HepG2 (cell line): ENCODE measurements around the gene ZFYVE26. TPM values are rescaled to one million over a fixed set of nuclear protein-coding genes. Genes with fewer than 3 reads are reported as not detected.

Experiments used
- ASH2L ChIP-seq: fragments of 300-600, 200-600 bp; sonication (generic); IDR thresholded peaks from 2 replicates; pipeline ENCODE4 v1.7.0; 2017; ENCODE audit warnings: low read depth, mild to moderate bottlenecking, moderate library complexity, mixed read lengths, low read length; ENCODE audit not compliant: insufficient read length
- CAMTA2 ChIP-seq: sonication (generic); formaldehyde crosslinking; IDR thresholded peaks from 2 replicates; pipeline ENCODE4 v1.4.0; 2020; ENCODE audit warnings: mild to moderate bottlenecking, missing genetic modification reagents, borderline replicate concordance
- CHD4 ChIP-seq: fragments of 200-600 bp; sonication (generic); IDR thresholded peaks from 2 replicates; pipeline ENCODE4 v1.7.0; 2017; ENCODE audit warnings: mild to moderate bottlenecking, low read length, borderline replicate concordance
- DRAP1 ChIP-seq: IDR thresholded peaks from 2 replicates; pipeline ENCODE4 v1.6.1; 2016; ENCODE audit warnings: missing genetic modification reagents, missing compliant biosample characterization
- HBP1 ChIP-seq: IDR thresholded peaks from 2 replicates; pipeline ENCODE4 v1.6.1; 2016; ENCODE audit warnings: low read depth, control low read depth
- LBX2 ChIP-seq: sonication (generic); formaldehyde crosslinking; IDR thresholded peaks from 2 replicates; pipeline ENCODE4 v1.5.0; 2020; ENCODE audit warnings: missing genetic modification reagents, mild to moderate bottlenecking, borderline replicate concordance
- MLXIP ChIP-seq: sonication (generic); formaldehyde crosslinking; IDR thresholded peaks from 2 replicates; pipeline ENCODE4 v1.9.0; 2021; ENCODE audit warnings: missing genetic modification reagents, borderline replicate concordance
- NFIC ChIP-seq: IDR thresholded peaks from 2 replicates; pipeline ENCODE4 v1.6.1; 2012; ENCODE audit warnings: mild to moderate bottlenecking, low read length, inconsistent platforms
- NFKBIZ ChIP-seq: IDR thresholded peaks from 2 replicates; pipeline ENCODE4 v1.6.1; 2018; ENCODE audit warnings: missing genetic modification reagents, missing compliant biosample characterization
- PAX8 ChIP-seq: sonication (generic); formaldehyde crosslinking; IDR thresholded peaks from 2 replicates; pipeline ENCODE4 v1.8.0; 2022; ENCODE audit warnings: mild to moderate bottlenecking, missing genetic modification reagents, borderline replicate concordance
- RBAK ChIP-seq: sonication (generic); formaldehyde crosslinking; IDR thresholded peaks from 2 replicates; pipeline ENCODE4 v1.5.1; 2020; ENCODE audit warnings: mild to moderate bottlenecking, missing genetic modification reagents
- WIZ ChIP-seq: sonication (generic); formaldehyde crosslinking; IDR thresholded peaks from 2 replicates; pipeline ENCODE4 v1.5.1; 2020; ENCODE audit warnings: mild to moderate bottlenecking, missing genetic modification reagents
- ZBTB3 ChIP-seq: sonication (generic); formaldehyde crosslinking; IDR thresholded peaks from 2 replicates; pipeline ENCODE4 v1.4.0; 2020; ENCODE audit warnings: low read depth, mild to moderate bottlenecking, moderate library complexity, missing genetic modification reagents, borderline replicate concordance
- ZKSCAN5 ChIP-seq: sonication (generic); formaldehyde crosslinking; IDR thresholded peaks from 2 replicates; pipeline ENCODE4 v1.5.1; 2020; ENCODE audit warnings: mild to moderate bottlenecking, missing genetic modification reagents
- ZNF253 ChIP-seq: sonication (generic); formaldehyde crosslinking; IDR thresholded peaks from 2 replicates; pipeline ENCODE4 v1.8.0; 2022; ENCODE audit warnings: mild to moderate bottlenecking, missing genetic modification reagents, borderline replicate concordance
- ZNF280D ChIP-seq: sonication (generic); formaldehyde crosslinking; IDR thresholded peaks from 2 replicates; pipeline ENCODE4 v1.5.1; 2020; ENCODE audit warnings: mild to moderate bottlenecking, missing genetic modification reagents
- ZNF3 ChIP-seq: IDR thresholded peaks from 2 replicates; pipeline ENCODE4 v1.7.0; 2017; ENCODE audit warnings: inconsistent platforms
- ZNF326 ChIP-seq: sonication (generic); formaldehyde crosslinking; IDR thresholded peaks from 2 replicates; pipeline ENCODE4 v1.4.0; 2020; ENCODE audit warnings: missing genetic modification reagents, borderline replicate concordance
- ZNF563 ChIP-seq: sonication (generic); formaldehyde crosslinking; IDR thresholded peaks from 2 replicates; pipeline ENCODE4 v1.8.0; 2022; ENCODE audit warnings: mild to moderate bottlenecking, moderate library complexity, missing genetic modification reagents
- ZNF724P ChIP-seq: sonication (generic); formaldehyde crosslinking; IDR thresholded peaks from 2 replicates; pipeline ENCODE4 v1.8.0; 2022; ENCODE audit warnings: missing genetic modification reagents, borderline replicate concordance
- ZNF782 ChIP-seq: sonication (generic); formaldehyde crosslinking; IDR thresholded peaks from 2 replicates; pipeline ENCODE4 v1.4.0; 2020; ENCODE audit warnings: missing genetic modification reagents, mild to moderate bottlenecking, borderline replicate concordance
- polyA plus RNA-seq, 8 experiments: library from polyadenylated mRNA; depleted of rRNA in 3 of 8; stranded (reverse) in 7 of 8; unstranded in 1 of 8; fragments of >200 nt; fragmentation: Illumina TruSeq in 4 of 8; extraction: Trizol in 4 of 8; gene quantifications; 2 replicates each; pipeline versions ENCODE4 v1.2.1 to v1.2.3, GENCODE V29; 2011 to 2016; ENCODE audit warnings: low read depth in 4 of 8, missing spikeins in 1 of 8, mixed read lengths in 1 of 8; ENCODE audit not compliant: insufficient read depth in 1 of 8
- total RNA-seq, 5 experiments: library from RNA; depleted of rRNA; stranded (reverse); fragments of >200 nt; fragmentation: Illumina TruSeq; extraction: Trizol; gene quantifications; 2 replicates each; pipeline ENCODE4 v1.2.3, GENCODE V29; 2016; ENCODE audit warnings: low read depth in 1 of 5

ZFYVE26 gene
- total and polyA plus RNA-seq, 2 of the 13 experiments (the other 11 are each of a cell fraction or from before 2014, with no cell fraction given), result 13.6 to 16.4 TPM

- TF ChIP-seq PAX8 (CRISPR knock-in tag) (no peak), NFKBIZ (CRISPR knock-in tag) (no peak), RBAK (CRISPR knock-in tag) (0 out of 2 replicates have a peak, but pooled peaks have one; percentile 26), HBP1 (peak; percentile 82), ZBTB3 (CRISPR knock-in tag) (no peak), CHD4 (no peak), ZNF253 (CRISPR knock-in tag) (no peak), ZNF280D (0 out of 2 replicates have a peak, but pooled peaks have one; percentile 77), WIZ (CRISPR knock-in tag) (no peak), ZNF3 (no peak), DRAP1 (CRISPR knock-in tag) (peak; percentile 73), ZNF326 (CRISPR knock-in tag) (no peak), CAMTA2 (CRISPR knock-in tag) (no peak), ZNF724P (CRISPR knock-in tag) (peak; percentile 41; the same call in 1 of the 2 replicates), ZNF782 (CRISPR knock-in tag) (no peak), MLXIP (0 out of 2 replicates have a peak, but pooled peaks have one; percentile 26), ASH2L (peak; percentile 43), NFIC (peak; percentile 50; the same call in 1 of the 2 replicates), ZKSCAN5 (CRISPR knock-in tag) (0 out of 2 replicates have a peak, but pooled peaks have one; percentile 58), LBX2 (no peak), ZNF563 (CRISPR knock-in tag) (no peak)
Observed at GRCh38 chr14:67816326-67817002, at the start of gene ZFYVE26 (continued).
